Pons (tissue), 1 donor: ENCODE measurements around the gene PARD3B.
"Not testable (repeated sequence)": the region's sequence is repeated elsewhere in the genome, so short reads cannot be mapped to it uniquely, and the experiment has no call there.

Experiments
- DNase-seq: peaks from one replicate; pipeline ENCODE4 v3.0.0-alpha.2; 2016; ENCODE audit warnings: low spot score

Gene PARD3B

DNA sequence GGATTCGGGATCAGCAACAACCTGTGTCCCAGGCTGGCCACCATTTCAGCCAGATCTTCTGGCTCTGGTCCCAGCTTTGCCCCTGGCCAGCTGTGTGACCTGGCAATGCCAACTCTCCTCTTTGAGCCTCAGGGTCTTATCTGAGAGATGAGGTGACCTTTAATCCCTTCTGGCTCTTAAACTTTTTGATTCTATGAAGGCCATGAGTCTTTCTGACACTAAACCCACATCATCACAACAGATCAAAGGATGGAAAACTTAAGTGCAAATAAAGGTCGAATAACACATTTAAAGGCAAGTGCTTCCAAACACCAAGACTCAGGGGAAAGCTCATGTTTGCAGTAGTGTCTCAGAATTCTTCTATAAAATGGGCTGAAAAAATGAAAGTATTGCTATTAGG, 645.3 kb downstream of the PARD3B start:
- DNase-seq, result no peak

- no peak for DNase-seq
Measured at GRCh38 chr2:205193125-205193835, 648.0 kb downstream of the PARD3B start.

DNA sequence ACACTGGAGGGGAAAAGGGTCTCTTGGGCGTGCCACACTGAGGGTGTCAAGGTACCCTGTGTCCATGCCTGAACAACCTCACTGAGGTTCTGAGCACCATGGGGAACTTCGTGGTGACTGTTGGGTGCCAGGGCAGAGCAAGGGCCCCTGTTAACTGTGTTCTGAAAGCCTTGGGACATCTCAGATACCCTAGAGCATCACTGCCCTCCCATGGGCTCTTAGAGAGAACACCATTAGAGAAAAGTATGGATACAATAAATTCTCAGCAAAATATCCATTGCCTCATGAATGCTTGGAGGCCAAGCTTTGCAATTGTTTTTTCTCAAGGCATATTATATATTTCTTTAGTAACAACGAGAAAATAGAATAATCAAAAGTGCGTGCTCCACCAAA, 648.6 kb downstream of the PARD3B start:
- peak; percentile 21 for DNase-seq

GRCh38 chr2:205197468-205198139, 652.3 kb downstream of the PARD3B start:
- DNase-seq, result no peak

GRCh38 chr2:205198140-205198525, 652.9 kb downstream of the PARD3B start:
- no peak for DNase-seq

DNA sequence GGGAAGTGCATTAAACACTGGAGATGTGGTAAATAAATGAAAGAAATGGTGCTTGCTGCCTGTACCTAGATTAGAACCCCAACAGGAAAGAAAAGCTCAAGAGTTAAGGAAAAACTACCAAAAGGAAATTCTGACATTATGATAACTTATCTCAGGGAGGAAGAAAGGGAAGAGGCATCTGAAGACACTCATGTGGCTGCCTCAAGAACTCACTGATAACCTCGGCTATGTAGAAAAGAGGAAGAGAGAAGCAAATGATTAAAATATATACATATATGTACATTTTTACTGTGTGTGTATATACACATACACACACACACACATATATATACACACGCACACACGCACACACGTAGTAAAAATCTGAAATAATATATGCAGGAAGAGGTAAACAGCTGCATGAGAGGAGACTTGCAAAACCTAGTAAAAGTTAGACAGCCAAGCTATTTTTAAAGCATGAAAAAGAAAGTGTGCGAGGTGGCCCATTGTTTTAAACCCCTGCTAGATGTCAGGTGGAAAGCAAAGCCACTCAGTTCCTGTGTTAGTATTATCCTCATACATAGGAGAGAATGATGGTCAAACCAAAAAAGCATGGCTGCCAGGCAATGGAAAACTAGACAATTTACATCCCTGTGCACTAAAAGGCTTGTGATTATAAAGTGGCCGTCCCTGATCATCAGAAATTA, 654.0 kb downstream of the PARD3B start:
- no peak for DNase-seq

GRCh38 chr2:205210494-205210893, 665.2 kb downstream of the PARD3B start:
- no peak for DNase-seq

- DNase-seq, result no peak
Measured at GRCh38 chr2:205212357-205212756, 667.1 kb downstream of the PARD3B start.

DNA sequence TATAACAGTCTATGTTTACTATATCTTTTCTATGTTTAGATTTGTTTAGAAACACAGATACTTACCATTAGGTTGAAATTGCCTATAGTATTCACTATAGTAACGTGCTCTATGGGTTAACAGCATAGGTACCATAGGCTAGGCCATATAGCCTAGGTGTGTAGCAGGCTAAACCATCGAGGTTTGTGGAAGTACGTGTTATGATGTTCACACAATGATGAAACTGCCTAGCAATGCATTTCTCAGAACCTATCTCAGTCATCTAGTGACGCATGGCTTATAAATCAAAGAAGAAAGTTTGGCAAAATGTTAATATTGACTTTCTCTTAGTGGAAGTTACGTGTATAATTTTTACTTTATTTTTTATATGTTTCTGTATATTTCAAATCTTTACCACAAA, 670.8 kb downstream of the PARD3B start:
- no peak for DNase-seq

- DNase-seq, result no peak
Measured at GRCh38 chr2:205216580-205216979, 671.3 kb downstream of the PARD3B start.

GRCh38 chr2:205217004-205217403, 671.7 kb downstream of the PARD3B start:
- no peak for DNase-seq

DNA sequence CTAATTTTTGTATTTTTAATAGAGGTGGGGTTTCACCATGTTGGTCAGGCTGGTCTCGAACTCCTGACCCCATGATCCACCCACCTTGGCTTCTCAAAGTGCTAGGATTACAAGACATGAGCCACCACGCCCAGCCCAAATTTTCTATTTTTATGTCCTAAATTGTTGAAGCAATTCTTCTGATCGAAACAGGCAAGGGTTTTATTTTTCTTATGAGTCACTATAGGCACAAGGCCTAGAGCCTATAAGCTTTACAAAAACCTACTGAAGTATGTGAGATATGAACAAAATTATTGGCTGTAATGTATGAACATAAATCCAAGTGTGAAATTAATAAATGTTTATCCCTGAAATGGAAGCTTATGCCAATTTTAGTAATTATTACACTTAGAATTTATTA, 672.8 kb downstream of the PARD3B start:
- DNase-seq, result no peak

GRCh38 chr2:205218816-205219215, 673.5 kb downstream of the PARD3B start:
- DNase-seq, result not testable (repeated sequence)

GRCh38 chr2:205220559-205220958, 675.3 kb downstream of the PARD3B start:
- no peak for DNase-seq

- DNase-seq, result no peak
Measured at GRCh38 chr2:205232086-205232485, 686.8 kb downstream of the PARD3B start.

- no peak for DNase-seq
Measured at GRCh38 chr2:205235434-205235833, 690.2 kb downstream of the PARD3B start.

DNA sequence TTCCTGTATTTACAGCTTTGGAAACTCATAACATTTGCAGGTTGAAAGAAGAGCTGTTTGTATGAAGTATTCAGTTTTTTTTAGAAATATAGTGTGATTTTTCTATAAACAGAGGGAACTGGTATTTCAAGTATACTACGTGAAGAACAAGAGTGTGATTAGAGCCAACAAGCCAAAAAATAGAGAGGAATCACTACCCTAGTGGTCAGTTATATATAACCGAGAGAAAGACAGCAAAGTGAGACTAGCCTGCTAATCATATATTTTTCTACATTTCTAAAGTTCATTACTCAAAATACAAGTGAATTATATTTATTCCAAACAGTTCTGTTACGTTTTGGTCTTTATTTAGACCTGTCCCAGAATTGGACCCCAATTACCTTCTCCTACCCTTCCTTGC, 692.2 kb downstream of the PARD3B start:
- no peak for DNase-seq

GRCh38 chr2:205245001-205245400, 699.7 kb downstream of the PARD3B start:
- no peak for DNase-seq

- peak; percentile 13 for DNase-seq
Measured at GRCh38 chr2:205245652-205246051, 700.4 kb downstream of the PARD3B start.

DNA sequence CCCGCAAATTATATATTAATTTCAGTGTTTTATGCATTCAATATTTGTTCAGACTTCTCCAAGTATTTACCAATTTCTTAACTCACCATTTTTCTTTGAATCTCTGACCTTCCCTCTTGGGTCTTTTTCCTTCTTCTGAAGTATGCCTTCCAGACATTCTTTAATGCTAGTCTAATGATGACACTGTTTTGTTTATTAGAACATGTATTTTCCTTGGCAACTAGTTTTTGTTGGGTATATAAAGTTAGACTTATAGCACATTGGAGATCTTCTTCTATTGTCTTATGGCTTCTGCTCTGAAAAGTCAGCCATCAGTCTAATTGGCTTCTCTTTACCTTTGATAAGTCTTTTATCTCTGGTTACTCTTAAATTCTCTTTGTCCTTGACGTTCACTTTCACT, 713.8 kb downstream of the PARD3B start:
- no peak for DNase-seq

GRCh38 chr2:205261516-205262020, 716.3 kb downstream of the PARD3B start:
- DNase-seq, result no peak

DNA sequence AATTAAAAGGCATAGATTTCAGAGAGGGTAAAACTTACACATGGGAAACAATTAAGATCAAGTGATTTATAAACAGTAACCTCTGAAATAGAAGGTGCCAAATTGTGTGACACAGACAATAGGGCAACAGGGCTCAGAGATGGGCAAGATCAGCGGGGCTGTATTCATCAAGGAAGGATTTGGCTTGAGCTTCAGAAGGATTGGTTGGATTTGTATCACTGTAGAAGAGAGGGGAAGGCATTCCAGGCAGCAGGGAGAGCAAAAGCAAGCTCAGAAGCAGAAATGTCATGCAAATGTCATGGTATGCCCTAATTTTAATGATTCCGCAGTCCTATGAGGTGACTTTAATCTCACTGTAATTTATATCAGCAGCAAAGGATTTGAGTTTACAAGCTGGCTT, 722.0 kb downstream of the PARD3B start:
- DNase-seq, result no peak

- DNase-seq, result no peak
Measured at GRCh38 chr2:205270689-205271088, 725.4 kb downstream of the PARD3B start.
